Neural cell (in vitro differentiated cells): ENCODE data around the gene SDCCAG8.

Experiments
- MXI1 ChIP-seq: fragments of 450-650 bp; conservative IDR thresholded peaks from 2 replicates; pipeline ENCODE4 v1.6.1; 2014; ENCODE audit warnings: antibody characterized with exemption, mild to moderate bottlenecking; ENCODE audit not compliant: poor library complexity, severe bottlenecking
- POLR2AphosphoS5 ChIP-seq: IDR thresholded peaks from 2 replicates; pipeline ENCODE4 v1.6.1; 2012
- RAD21 ChIP-seq: fragments of 450-650 bp; conservative IDR thresholded peaks from 2 replicates; pipeline ENCODE4 v1.6.1; 2014; ENCODE audit warnings: antibody characterized with exemption, mild to moderate bottlenecking, moderate library complexity
- TF ChIP-seq, protein P1 (sequence below): fragments of 450-650 bp; IDR thresholded peaks from 2 replicates; pipeline ENCODE4 v1.5.1; 2014; ENCODE audit warnings: antibody characterized with exemption, mild to moderate bottlenecking, moderate library complexity; ENCODE audit not compliant: poor library complexity, severe bottlenecking
- TF ChIP-seq, protein P2 (sequence below): IDR thresholded peaks from 2 replicates; pipeline ENCODE4 v1.6.1; 2012; ENCODE audit warnings: borderline replicate concordance

DNA sequence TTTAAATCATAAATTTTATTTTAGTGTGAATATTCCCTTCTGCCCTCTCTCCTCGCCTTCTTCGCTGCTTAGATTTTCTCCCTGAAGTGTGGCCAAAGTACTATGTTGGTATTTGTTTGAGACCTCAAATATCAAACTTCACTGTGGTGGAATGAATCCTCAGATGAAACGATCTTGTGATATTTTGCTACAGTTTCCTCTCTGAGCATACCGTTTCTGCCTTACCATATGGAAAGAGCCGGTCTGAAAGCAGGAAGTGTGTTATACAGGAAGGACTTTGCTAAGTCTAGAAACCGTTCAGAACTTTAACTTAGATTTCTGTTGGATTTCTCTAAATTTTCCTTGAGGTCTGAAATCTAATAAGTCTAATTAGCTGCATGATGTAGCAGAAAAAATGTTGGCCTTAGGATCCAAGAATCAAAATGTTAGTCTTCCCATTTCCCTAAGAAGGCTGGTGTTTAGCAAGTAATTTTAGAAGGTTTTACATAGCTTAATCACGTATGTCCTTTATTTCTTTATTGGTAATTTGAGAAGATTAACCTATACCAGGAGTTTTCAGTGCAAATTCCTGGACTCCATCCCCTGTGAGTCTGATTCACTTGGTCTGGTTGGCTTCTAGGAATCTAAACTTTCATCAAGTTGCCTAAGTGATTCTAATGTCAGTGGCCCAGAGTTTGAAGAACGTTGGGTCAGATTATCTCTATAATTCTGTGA, 30.7 kb downstream of the SDCCAG8 start:
- TF ChIP-seq POLR2AphosphoS5 (no peak), RAD21 (no peak), MXI1 (no peak)
- TF ChIP-seq, protein P1, sequence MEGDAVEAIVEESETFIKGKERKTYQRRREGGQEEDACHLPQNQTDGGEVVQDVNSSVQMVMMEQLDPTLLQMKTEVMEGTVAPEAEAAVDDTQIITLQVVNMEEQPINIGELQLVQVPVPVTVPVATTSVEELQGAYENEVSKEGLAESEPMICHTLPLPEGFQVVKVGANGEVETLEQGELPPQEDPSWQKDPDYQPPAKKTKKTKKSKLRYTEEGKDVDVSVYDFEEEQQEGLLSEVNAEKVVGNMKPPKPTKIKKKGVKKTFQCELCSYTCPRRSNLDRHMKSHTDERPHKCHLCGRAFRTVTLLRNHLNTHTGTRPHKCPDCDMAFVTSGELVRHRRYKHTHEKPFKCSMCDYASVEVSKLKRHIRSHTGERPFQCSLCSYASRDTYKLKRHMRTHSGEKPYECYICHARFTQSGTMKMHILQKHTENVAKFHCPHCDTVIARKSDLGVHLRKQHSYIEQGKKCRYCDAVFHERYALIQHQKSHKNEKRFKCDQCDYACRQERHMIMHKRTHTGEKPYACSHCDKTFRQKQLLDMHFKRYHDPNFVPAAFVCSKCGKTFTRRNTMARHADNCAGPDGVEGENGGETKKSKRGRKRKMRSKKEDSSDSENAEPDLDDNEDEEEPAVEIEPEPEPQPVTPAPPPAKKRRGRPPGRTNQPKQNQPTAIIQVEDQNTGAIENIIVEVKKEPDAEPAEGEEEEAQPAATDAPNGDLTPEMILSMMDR: no peak
- TF ChIP-seq, protein P2, sequence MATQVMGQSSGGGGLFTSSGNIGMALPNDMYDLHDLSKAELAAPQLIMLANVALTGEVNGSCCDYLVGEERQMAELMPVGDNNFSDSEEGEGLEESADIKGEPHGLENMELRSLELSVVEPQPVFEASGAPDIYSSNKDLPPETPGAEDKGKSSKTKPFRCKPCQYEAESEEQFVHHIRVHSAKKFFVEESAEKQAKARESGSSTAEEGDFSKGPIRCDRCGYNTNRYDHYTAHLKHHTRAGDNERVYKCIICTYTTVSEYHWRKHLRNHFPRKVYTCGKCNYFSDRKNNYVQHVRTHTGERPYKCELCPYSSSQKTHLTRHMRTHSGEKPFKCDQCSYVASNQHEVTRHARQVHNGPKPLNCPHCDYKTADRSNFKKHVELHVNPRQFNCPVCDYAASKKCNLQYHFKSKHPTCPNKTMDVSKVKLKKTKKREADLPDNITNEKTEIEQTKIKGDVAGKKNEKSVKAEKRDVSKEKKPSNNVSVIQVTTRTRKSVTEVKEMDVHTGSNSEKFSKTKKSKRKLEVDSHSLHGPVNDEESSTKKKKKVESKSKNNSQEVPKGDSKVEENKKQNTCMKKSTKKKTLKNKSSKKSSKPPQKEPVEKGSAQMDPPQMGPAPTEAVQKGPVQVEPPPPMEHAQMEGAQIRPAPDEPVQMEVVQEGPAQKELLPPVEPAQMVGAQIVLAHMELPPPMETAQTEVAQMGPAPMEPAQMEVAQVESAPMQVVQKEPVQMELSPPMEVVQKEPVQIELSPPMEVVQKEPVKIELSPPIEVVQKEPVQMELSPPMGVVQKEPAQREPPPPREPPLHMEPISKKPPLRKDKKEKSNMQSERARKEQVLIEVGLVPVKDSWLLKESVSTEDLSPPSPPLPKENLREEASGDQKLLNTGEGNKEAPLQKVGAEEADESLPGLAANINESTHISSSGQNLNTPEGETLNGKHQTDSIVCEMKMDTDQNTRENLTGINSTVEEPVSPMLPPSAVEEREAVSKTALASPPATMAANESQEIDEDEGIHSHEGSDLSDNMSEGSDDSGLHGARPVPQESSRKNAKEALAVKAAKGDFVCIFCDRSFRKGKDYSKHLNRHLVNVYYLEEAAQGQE: no peak
